DND-41 (cell line): Measurements from ENCODE around the gene NDUFA13.

Experiments used
- EZH2 ChIP-seq: IDR thresholded peaks from 3 replicates; pipeline ENCODE4 v1.6.1; 2012; ENCODE audit warnings: borderline replicate concordance, low read depth, mild to moderate bottlenecking, moderate library complexity, low read length, inconsistent platforms; ENCODE audit not compliant: severe bottlenecking
- TF ChIP-seq, protein P1 (sequence below): IDR thresholded peaks from 2 replicates; pipeline ENCODE4 v1.5.1; 2012; ENCODE audit warnings: borderline replicate concordance, low read length, moderate library complexity, mild to moderate bottlenecking; ENCODE audit not compliant: poor library complexity, severe bottlenecking; ENCODE audit errors: extremely low read depth

DNA sequence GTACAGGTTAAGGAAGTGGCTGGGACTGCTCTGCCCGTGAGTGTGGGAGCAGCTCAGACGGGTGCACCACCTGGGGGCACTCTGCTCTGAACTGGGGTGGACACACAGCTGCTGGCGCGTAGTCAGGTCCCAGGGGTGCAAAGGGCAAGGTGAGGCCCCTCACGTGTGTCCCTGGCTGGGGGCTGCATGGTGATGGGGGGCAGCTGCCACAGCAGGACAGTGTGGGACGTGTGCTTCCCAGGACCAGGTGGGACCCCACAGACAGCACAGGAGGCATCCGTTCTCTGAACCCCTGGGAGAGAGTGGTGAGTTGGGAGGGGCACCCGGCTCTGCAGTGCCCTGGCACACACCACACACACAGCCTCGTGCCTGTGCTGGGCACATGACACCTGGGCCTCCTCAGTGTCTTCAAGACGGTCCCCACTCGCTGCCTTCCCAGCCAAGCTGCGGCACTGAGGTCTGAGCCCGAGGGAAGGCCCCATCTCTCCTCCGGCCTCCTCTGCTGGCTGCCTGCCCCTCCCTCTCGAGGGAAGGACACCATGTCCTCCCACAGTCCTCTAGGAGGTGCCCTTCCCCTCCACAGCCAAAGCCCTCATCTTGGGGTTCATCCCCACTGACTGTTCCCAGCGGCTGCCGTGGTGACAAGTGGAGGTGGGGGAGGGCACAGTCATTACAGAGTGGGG, 46.8 kb downstream of the NDUFA13 start:
- TF ChIP-seq, protein P1, sequence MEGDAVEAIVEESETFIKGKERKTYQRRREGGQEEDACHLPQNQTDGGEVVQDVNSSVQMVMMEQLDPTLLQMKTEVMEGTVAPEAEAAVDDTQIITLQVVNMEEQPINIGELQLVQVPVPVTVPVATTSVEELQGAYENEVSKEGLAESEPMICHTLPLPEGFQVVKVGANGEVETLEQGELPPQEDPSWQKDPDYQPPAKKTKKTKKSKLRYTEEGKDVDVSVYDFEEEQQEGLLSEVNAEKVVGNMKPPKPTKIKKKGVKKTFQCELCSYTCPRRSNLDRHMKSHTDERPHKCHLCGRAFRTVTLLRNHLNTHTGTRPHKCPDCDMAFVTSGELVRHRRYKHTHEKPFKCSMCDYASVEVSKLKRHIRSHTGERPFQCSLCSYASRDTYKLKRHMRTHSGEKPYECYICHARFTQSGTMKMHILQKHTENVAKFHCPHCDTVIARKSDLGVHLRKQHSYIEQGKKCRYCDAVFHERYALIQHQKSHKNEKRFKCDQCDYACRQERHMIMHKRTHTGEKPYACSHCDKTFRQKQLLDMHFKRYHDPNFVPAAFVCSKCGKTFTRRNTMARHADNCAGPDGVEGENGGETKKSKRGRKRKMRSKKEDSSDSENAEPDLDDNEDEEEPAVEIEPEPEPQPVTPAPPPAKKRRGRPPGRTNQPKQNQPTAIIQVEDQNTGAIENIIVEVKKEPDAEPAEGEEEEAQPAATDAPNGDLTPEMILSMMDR: peak; percentile 34
- TF ChIP-seq EZH2: no peak
